GM12891 (cell line): ENCODE measurements around the gene KRT16.
"Not testable (repeated sequence)": the region's sequence is repeated elsewhere in the genome, so short reads cannot be mapped to it uniquely, and the experiment has no call there.

Source experiments
- DNase-seq: peaks from one replicate; pipeline ENCODE4 v3.0.0; 2011; ENCODE audit warnings: low spot score; ENCODE audit not compliant: insufficient read length
- FAIRE-seq: peaks from 2 replicates; lab custom pipeline; 2011; peaks lifted over from hg19 to GRCh38; lab: Jason Lieb, UNC
- PAX5 ChIP-seq: IDR thresholded peaks from 2 replicates; pipeline ENCODE4 v1.6.1; 2011; ENCODE audit warnings: low read length, moderate library complexity, mild to moderate bottlenecking; ENCODE audit not compliant: insufficient read depth, severe bottlenecking
- POLR2A ChIP-seq: IDR thresholded peaks from 2 replicates; pipeline ENCODE4 v1.6.1; 2011; ENCODE audit warnings: low read depth, low read length, control low read depth
- POLR2AphosphoS5 ChIP-seq: IDR thresholded peaks from 2 replicates; pipeline ENCODE4 v1.6.1; 2011; ENCODE audit warnings: low read depth, low read length, control low read depth
- POU2F2 ChIP-seq: IDR thresholded peaks from 2 replicates; pipeline ENCODE4 v1.6.1; 2011; ENCODE audit warnings: low read depth, mild to moderate bottlenecking, control low read depth, low read length, moderate library complexity
- SPI1 ChIP-seq: IDR thresholded peaks from 2 replicates; pipeline ENCODE4 v1.6.1; 2011; ENCODE audit warnings: low read depth, low read length, control low read depth
- TAF1 ChIP-seq: IDR thresholded peaks from 2 replicates; pipeline ENCODE4 v1.6.1; 2011; ENCODE audit warnings: low read depth, low read length, control low read depth

The KRT16 gene

DNA sequence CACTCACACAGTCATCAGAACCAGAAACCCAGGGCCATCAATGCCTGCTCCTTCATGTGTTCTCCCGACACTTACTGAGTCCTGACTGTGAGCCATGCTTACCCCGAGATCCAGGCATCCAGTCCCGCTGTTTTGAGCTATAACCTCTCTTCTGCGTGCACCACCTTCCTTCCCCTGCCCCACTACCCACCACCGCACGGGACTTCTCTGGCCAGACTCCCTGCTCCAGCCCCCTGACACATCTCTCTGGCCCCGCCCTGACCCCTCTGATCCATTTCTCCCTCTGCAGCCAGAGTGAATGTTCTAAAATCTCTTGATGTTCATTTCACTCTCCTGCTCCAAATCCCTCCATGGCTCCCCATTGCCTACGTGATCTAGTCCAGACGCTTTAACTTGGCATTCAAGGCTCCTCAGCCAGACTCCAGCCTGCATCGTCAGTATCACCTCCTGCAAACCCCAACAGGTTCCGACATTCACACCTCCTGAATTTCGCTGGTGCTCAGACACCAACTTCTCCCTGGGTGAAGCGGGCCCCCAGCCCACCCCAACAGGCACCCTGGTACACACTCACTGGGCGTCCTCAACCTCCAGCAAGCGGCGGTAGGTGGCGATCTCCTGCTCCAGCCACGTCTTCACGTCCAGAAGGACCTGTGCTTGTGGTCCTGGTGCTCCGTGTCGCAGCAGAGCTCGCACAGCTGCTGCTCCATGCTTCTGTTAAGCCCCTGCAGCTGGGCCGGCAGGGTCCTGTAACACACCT is 14.9 kb upstream of the KRT16 start:
- DNase-seq: no peak
- TF ChIP-seq PAX5: no peak
- TF ChIP-seq SPI1: no peak
- FAIRE-seq: no peak

- not testable (repeated sequence) for FAIRE-seq
These were observed 14.3 kb upstream of the KRT16 start for GRCh38 chr17:41626914-41627295.

DNA sequence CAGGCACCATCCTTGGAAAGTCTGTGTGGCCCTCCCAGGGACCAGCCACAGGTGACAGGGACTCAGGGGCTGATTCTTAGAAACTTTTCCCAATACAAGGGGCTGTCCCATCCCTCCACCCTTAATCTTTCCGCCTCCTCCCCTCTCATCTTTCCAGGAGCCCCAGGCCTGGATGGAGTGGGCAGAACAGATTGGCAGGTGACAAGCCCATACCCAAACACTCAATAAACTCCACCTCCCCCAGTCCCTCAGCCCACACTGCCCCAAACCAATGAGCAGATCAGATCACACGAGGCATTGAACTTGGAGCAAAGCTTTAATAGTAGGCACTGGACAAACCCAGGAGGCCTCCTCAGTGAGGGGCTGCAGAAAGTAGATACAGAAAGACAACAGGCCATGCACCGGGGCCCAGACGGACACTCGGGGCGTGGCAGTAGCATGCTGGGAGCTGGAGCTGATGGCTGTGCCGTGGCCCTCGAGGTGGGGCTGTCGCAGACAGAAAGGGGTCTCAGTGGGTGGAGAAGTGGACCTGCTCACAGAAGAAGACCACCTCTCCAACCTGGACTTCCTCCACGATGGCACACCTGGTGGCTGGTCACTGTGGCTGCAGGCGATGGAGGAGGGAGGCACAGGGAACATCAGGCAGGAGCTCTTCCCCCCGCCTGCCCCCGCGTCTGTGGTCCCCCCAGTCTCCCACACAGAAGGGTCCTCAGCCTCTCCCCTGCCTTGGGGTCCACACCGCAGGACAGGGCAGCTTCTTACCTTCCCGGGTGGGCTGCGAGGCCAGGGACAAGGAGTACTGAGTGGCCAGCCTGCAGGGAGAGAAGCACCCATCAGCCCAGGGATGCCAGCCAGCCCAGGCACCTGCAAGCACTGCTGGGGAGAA is 13.7 kb upstream of the KRT16 start:
- not testable (repeated sequence) for DNase-seq, FAIRE-seq

More at GRCh38 chr17:41626914-41627295, 14.3 kb upstream of the KRT16 start:
- DNase-seq: not testable (repeated sequence)

GRCh38 chr17:41625602-41626001 is 13.0 kb upstream of the KRT16 start:
- TF ChIP-seq SPI1 (no peak), POU2F2 (no peak), POLR2AphosphoS5 (no peak), PAX5 (no peak), TAF1 (no peak), POLR2A (no peak)
- DNase-seq (no peak), FAIRE-seq (no peak)

DNA sequence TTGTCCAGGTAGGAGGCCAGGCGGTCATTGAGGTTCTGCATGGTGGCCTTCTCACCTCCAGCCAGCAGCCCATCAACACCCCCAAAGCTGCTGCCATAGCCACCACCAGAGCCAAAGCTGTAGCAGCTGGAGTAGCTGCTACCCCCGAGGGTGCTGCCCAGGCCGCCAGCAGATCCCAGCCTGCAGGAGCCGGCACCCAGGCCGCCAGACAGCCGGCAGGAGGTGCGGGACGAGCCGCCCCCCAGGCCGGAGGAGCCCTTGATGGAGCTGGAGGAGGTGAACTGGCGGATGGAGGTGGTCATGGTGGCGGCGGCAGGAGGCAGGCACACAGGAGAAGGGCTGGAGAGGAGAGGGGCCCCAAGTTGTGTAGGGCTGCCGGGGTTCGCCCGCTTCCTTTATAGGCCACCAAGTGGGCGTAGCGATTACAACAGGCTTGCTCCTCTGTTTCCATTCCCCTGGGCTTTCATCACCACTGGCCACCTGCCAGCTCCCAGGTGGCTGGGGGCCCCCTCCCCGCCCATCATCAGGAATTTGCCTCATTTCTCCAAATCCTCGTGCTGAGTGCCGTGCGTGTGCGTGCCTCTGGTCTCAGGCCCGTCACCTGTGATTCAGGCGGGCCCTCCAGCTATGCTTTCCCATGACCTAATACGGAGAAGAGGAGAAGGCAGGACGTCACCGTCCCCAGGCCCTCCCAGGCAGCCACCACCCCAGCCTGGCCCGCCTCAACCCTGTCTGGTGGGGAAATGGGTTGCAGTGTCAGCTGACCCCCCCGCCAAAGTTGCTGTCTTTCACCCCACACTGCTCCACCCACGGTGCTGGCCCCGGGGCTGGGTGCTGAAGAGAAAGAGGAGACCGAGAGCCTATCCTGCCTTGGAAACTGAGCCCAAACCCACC is 11.9 kb upstream of the KRT16 start, which contains the start of gene KRT17:
KRT17 (minus strand) TSS at position 368 of the 894 bp plus-strand sequence; CDS start at position 302, 66 bp downstream.
- no peak for DNase-seq

GRCh38 chr17:41623184-41623861 is 10.8 kb upstream of the KRT16 start:
- FAIRE-seq, DNase-seq: not testable (repeated sequence)

More for the DNA sequence above, 11.9 kb upstream of the KRT16 start, which contains the start of gene KRT17:
- no peak for FAIRE-seq
- no peak for TF ChIP-seq TAF1
- no peak for TF ChIP-seq POU2F2
- TF ChIP-seq PAX5: no peak
- TF ChIP-seq POLR2AphosphoS5: no peak
- no peak for TF ChIP-seq POLR2A
- no peak for TF ChIP-seq SPI1

DNA sequence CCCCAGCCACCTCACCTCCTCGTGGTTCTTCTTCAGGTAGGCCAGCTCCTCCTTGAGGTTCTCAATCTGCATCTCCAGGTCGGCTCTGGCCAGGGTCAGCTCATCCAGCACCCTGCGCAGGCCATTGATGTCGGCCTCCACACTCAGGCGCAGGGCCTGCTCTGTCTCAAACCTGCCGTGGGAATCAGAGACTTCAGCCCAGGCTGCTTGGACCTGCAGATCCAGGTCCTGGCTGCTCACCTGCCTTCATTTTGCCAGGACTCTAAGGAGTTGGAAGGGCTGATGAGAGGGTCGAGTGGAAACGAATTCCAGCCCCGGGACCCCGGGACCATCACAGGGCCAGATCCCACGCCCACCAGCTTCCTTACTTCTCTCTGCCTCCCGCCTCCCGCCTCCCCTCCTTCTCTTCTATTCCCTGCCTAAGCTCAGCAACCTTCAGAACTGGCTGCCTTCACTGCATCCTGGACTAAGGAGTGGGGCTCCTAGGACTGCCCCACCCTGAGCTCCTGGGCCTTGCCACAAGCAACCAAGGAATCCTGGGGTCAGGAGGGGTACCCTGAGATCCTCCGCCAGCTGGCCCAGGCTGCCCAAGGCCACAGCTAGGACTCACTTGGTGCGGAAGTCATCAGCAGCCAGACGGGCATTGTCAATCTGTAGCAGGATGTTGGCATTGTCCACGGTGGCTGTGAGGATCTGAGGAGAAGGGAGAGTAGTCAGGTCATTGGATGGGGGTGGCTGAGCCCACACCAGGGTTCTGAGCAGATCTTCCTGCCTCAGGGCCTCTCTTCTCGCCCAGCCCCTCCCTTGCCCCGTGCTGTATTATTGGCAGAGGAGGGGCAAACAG is 10.0 kb upstream of the KRT16 start:
- not testable (repeated sequence) for DNase-seq, FAIRE-seq

GRCh38 chr17:41621916-41622315 is 9.3 kb upstream of the KRT16 start:
- no peak for FAIRE-seq
- no peak for DNase-seq
- TF ChIP-seq SPI1 (no peak), POLR2AphosphoS5 (no peak), POLR2A (no peak), POU2F2 (no peak), PAX5 (no peak), TAF1 (no peak)

DNA sequence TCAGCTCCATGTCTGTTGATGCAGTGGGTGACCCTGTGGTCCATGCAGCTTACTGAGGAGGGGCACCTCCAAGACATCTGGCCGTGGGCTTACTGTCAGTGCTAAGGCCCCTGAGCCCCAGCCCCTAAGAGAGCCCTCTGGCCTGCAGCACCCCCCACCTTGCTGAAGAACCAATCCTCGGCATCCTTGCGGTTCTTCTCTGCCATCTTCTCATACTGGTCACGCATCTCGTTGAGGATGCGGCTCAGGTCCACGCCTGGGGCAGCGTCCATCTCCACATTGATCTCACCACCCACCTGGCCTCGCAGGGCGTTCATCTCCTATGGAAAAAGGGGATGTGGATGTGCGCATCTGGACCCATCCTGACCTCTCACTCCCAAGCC is 8.9 kb upstream of the KRT16 start:
- not testable (repeated sequence) for FAIRE-seq, DNase-seq
